ENCODE data around the gene NCAM1.

NCAM1 gene

GRCh38 chr11:113193946-113194345, 232.7 kb downstream of the NCAM1 start:
- TF ChIP-seq CTCF (conservative IDR thresholded peaks at IDR 0.05) = no peak
- H3K27ac ChIP-seq = peak overlapping the region; percentile 15

GRCh38 chr11:113195728-113196127, 234.5 kb downstream of the NCAM1 start:
- no peak overlapping the region for H3K27ac ChIP-seq

GRCh38 chr11:113197446-113197845, 236.2 kb downstream of the NCAM1 start:
- TF ChIP-seq CTCF (conservative IDR thresholded peaks at IDR 0.05) = no peak

More at GRCh38 chr11:113195728-113196127, 234.5 kb downstream of the NCAM1 start:
- no peak for TF ChIP-seq CTCF (conservative IDR thresholded peaks at IDR 0.05)

GRCh38 chr11:113198972-113199661, 237.9 kb downstream of the NCAM1 start:
- TF ChIP-seq CTCF (conservative IDR thresholded peaks at IDR 0.05) = no peak
- H3K27ac ChIP-seq = no peak overlapping the region

More at GRCh38 chr11:113197446-113197845, 236.2 kb downstream of the NCAM1 start:
- no peak overlapping the region for H3K27ac ChIP-seq

GRCh38 chr11:113199866-113200265, 238.6 kb downstream of the NCAM1 start:
- H3K27ac ChIP-seq = no peak overlapping the region
- no peak for TF ChIP-seq CTCF (conservative IDR thresholded peaks at IDR 0.05)

- TF ChIP-seq CTCF (conservative IDR thresholded peaks at IDR 0.05) = no peak
- H3K27ac ChIP-seq = no peak overlapping the region
Observed at GRCh38 chr11:113201054-113201818, 240.0 kb downstream of the NCAM1 start.

- TF ChIP-seq CTCF (conservative IDR thresholded peaks at IDR 0.05) = no peak
- no peak overlapping the region for H3K27ac ChIP-seq
Observed at GRCh38 chr11:113202431-113202830, 241.2 kb downstream of the NCAM1 start.

Measured in VCaP (cell line).